IMR-90 (cell line): ENCODE results near the gene DNMT1. TPM values are rescaled to one million over a fixed set of nuclear protein-coding genes. Genes with fewer than 3 reads are reported as not detected.

ENCODE experiments used
- ATAC-seq: fragments of 200-7000 bp; cut with Tn5 transposase; 2 replicates; pipeline ENCODE4 v1.9.1; 2020; ENCODE audit warnings: low read depth, mild to moderate bottlenecking, moderate library complexity
- BruUV-seq: library from RNA; stranded (reverse); fragments of 400-500 nt; replicated peaks from 2 replicates; lab custom pipeline; 2021; lab: Mats Ljungman, UMichigan
- CTCF ChIA-PET: fragments of 300-600 bp; formaldehyde crosslinking; extraction: SDS; loops from one replicate; lab custom pipeline; 2021; ENCODE audit warnings: antibody characterized with exemption; lab: Yijun Ruan, JAX
- POLR2A ChIA-PET: fragments of 300-600 bp; sonication (Branson Sonifier 250); formaldehyde crosslinking; loops from one replicate; lab custom pipeline; 2022; ENCODE audit warnings: antibody characterized with exemption; ENCODE audit not compliant: unreplicated experiment; lab: Charles Lee
- DNase-seq: peaks from one replicate; pipeline ENCODE4 v3.0.0; 2013
- H2AFZ ChIP-seq: replicated peaks from 2 replicates; pipeline ENCODE3; 2013; ENCODE audit warnings: low read length, mild to moderate bottlenecking; ENCODE audit not compliant: poor library complexity
- H2AK5ac ChIP-seq: 2 replicates; pipeline ENCODE4 v1.6.1; 2013; ENCODE audit warnings: low read depth, low read length, inconsistent platforms
- H2AK9ac ChIP-seq: replicated peaks from 2 replicates; pipeline ENCODE3; 2013; ENCODE audit warnings: mild to moderate bottlenecking, low read depth, low read length, moderate library complexity; ENCODE audit not compliant: poor library complexity
- H2BK120ac ChIP-seq: 2 replicates; pipeline ENCODE4 v1.6.1; 2013; ENCODE audit warnings: low read depth, low read length, inconsistent platforms
- H2BK15ac ChIP-seq: 3 replicates; pipeline ENCODE4 v1.6.1; 2013; ENCODE audit warnings: low read depth, low read length, inconsistent platforms
- H2BK20ac ChIP-seq: 2 replicates; pipeline ENCODE4 v1.6.1; 2013; ENCODE audit warnings: low read depth, mild to moderate bottlenecking, inconsistent platforms, low read length, moderate library complexity
- H2BK5ac ChIP-seq: 2 replicates; pipeline ENCODE4 v1.6.1; 2013; ENCODE audit warnings: mild to moderate bottlenecking, low read depth, low read length, inconsistent platforms; ENCODE audit not compliant: poor library complexity, severe bottlenecking
- H3K14ac ChIP-seq: replicated peaks from 2 replicates; pipeline ENCODE4 v1.6.1; 2013; ENCODE audit warnings: low read depth, low read length, inconsistent platforms
- H3K18ac ChIP-seq: 2 replicates; pipeline ENCODE4 v1.6.1; 2013; ENCODE audit warnings: low read depth, low read length, control low read depth
- H3K23ac ChIP-seq: 2 replicates; pipeline ENCODE4 v1.6.1; 2013; ENCODE audit warnings: low read depth, low read length, inconsistent platforms
- H3K27ac ChIP-seq: 2 replicates; pipeline ENCODE4 v1.5.1; 2013; ENCODE audit warnings: mild to moderate bottlenecking, control low read depth, low read length; ENCODE audit not compliant: insufficient read depth
- H3K27me3 ChIP-seq: 2 replicates; pipeline ENCODE4 v1.6.1; 2013; ENCODE audit warnings: low read length; ENCODE audit not compliant: control insufficient read depth, insufficient read depth
- H3K36me3 ChIP-seq: 2 replicates; pipeline ENCODE4 v1.6.1; 2013; ENCODE audit warnings: low read length, mixed read lengths; ENCODE audit not compliant: control insufficient read depth, insufficient read depth
- H3K4ac ChIP-seq: 2 replicates; pipeline ENCODE4 v1.6.1; 2013; ENCODE audit warnings: low read depth, low read length, inconsistent platforms
- H3K4me1 ChIP-seq: 2 replicates; pipeline ENCODE4 v1.6.1; 2013; ENCODE audit warnings: low read length, mixed read lengths; ENCODE audit not compliant: control insufficient read depth, insufficient read depth
- H3K4me2 ChIP-seq: 2 replicates; pipeline ENCODE4 v1.6.1; 2013; ENCODE audit warnings: low read depth, mild to moderate bottlenecking, control low read depth, low read length, moderate library complexity
- H3K4me3 ChIP-seq: 2 replicates; pipeline ENCODE4 v1.5.1; 2013; ENCODE audit warnings: low read depth, mild to moderate bottlenecking, control low read depth, low read length, moderate library complexity; ENCODE audit not compliant: insufficient read depth
- H3K56ac ChIP-seq: 2 replicates; pipeline ENCODE4 v1.6.1; 2013; ENCODE audit warnings: low read length, inconsistent platforms; ENCODE audit not compliant: insufficient read depth; ENCODE audit errors: extremely low read depth
- H3K79me1 ChIP-seq, 2 experiments: 2 replicates each; pipeline ENCODE4 v1.6.1; 2013; ENCODE audit warnings: low read length in 2 of 2, inconsistent platforms in 1 of 2, low read depth in 1 of 2
- H3K9ac ChIP-seq: 2 replicates; pipeline ENCODE4 v1.6.1; 2013; ENCODE audit warnings: low read depth, low read length, control low read depth
- H3K9me1 ChIP-seq: 2 replicates; pipeline ENCODE4 v1.6.1; 2013; ENCODE audit warnings: low read length, inconsistent platforms; ENCODE audit not compliant: insufficient read depth
- H3K9me3 ChIP-seq: 2 replicates; pipeline ENCODE4 v1.6.1; 2013; ENCODE audit warnings: low read length; ENCODE audit not compliant: control insufficient read depth, insufficient read depth
- H4K20me1 ChIP-seq: 2 replicates; pipeline ENCODE4 v1.6.1; 2013; ENCODE audit warnings: low read length, inconsistent platforms; ENCODE audit not compliant: insufficient read depth
- H4K5ac ChIP-seq: 2 replicates; pipeline ENCODE4 v1.6.1; 2013; ENCODE audit warnings: mild to moderate bottlenecking, low read depth, low read length, control low read depth
- H4K8ac ChIP-seq, 2 experiments: 2 replicates each; pipeline ENCODE4 v1.6.1; 2013; ENCODE audit warnings: low read depth in 2 of 2, low read length in 2 of 2, control low read depth in 1 of 2, inconsistent platforms in 1 of 2
- H4K91ac ChIP-seq: 2 replicates; pipeline ENCODE4 v1.6.1; 2013; ENCODE audit warnings: low read depth, low read length, inconsistent platforms; ENCODE audit not compliant: insufficient read depth
- BHLHE40 ChIP-seq: fragments of 150-350 bp; IDR thresholded peaks from 2 replicates; pipeline ENCODE4 v1.6.1; 2016; ENCODE audit warnings: mild to moderate bottlenecking, low read depth, low read length
- CEBPB ChIP-seq: IDR thresholded peaks from 2 replicates; pipeline ENCODE4 v1.6.1; 2012; ENCODE audit warnings: low read depth, low read length, improper control_type of control experiment
- CTCF ChIP-seq: conservative IDR thresholded peaks from 2 replicates; pipeline ENCODE4 v1.5.1; 2012; ENCODE audit warnings: mild to moderate bottlenecking, low read depth, low read length, improper control_type of control experiment
- ELK1 ChIP-seq: fragments of 150-350 bp; IDR thresholded peaks from 2 replicates; pipeline ENCODE4 v1.6.1; 2016; ENCODE audit warnings: low read depth, mild to moderate bottlenecking, low read length, moderate library complexity, borderline replicate concordance
- FOS ChIP-seq: fragments of 150-350 bp; IDR thresholded peaks from 2 replicates; pipeline ENCODE4 v1.6.1; 2016; ENCODE audit warnings: low read depth, low read length
- MAZ ChIP-seq: IDR thresholded peaks from 2 replicates; pipeline ENCODE4 v1.6.1; 2012; ENCODE audit warnings: low read depth, mild to moderate bottlenecking, low read length, improper control_type of control experiment, moderate library complexity, borderline replicate concordance
- MXI1 ChIP-seq: IDR thresholded peaks from 2 replicates; pipeline ENCODE4 v1.6.1; 2012; ENCODE audit warnings: low read depth, mild to moderate bottlenecking, low read length, moderate library complexity, borderline replicate concordance
- NFE2L2 ChIP-seq: fragments of 150-350 bp; IDR thresholded peaks from 2 replicates; pipeline ENCODE4 v1.6.1; 2016; ENCODE audit warnings: low read depth, mild to moderate bottlenecking, low read length
- POLR2A ChIP-seq: IDR thresholded peaks from 2 replicates; pipeline ENCODE4 v1.6.1; 2012; ENCODE audit warnings: mild to moderate bottlenecking, low read depth, low read length
- RAD21 ChIP-seq: IDR thresholded peaks from 2 replicates; pipeline ENCODE4 v1.6.1; 2012; ENCODE audit warnings: low read length, improper control_type of control experiment
- RCOR1 ChIP-seq: IDR thresholded peaks from 2 replicates; pipeline ENCODE4 v1.6.1; 2012; ENCODE audit warnings: mild to moderate bottlenecking, low read length, improper control_type of control experiment; ENCODE audit not compliant: insufficient replicate concordance
- RFX5 ChIP-seq: IDR thresholded peaks from 2 replicates; pipeline ENCODE4 v1.8.0; 2012; ENCODE audit warnings: low read depth, mild to moderate bottlenecking, low read length, moderate library complexity
- SMC3 ChIP-seq: fragments of 150-350 bp; IDR thresholded peaks from 2 replicates; pipeline ENCODE4 v1.6.1; 2016; ENCODE audit warnings: low read depth, mild to moderate bottlenecking, antibody characterized with exemption, low read length, moderate library complexity
- USF2 ChIP-seq: fragments of 150-350 bp; IDR thresholded peaks from 2 replicates; pipeline ENCODE4 v1.6.1; 2017; ENCODE audit warnings: mild to moderate bottlenecking, antibody characterized with exemption, low read length, low read depth
- WGBS, 2 experiments: methylation state at CpG; one replicate each; pipeline versions ENCODE4 v1.1.5 to v1.1.7; 2013; ENCODE audit warnings: missing lambda C conversion rate in 2 of 2; ENCODE audit not compliant: insufficient read length in 1 of 2; ENCODE audit errors: extremely low coverage in 2 of 2; 5-methylcytosine and 5-hydroxymethylcytosine counted together
- dilution Hi-C: fragments of 300-500 bp; cut with HindIII; formaldehyde crosslinking; loops from one replicate; pipeline ENCODE4 v1.14.3; 2018; ENCODE audit warnings: low sequenced_read_pairs; ENCODE audit not compliant: unreplicated experiment
- in situ Hi-C: fragments of 300-500 bp; cut with MboI; formaldehyde crosslinking; loops from 3 replicates; pipeline ENCODE4 v1.14.3; 2019; ENCODE audit warnings: low sequenced_read_pairs, inconsistent platforms, mixed read lengths
- intact Hi-C: fragments of 100-400 bp; cut with micrococcal nuclease; formaldehyde crosslinking; loops from 2 replicates; pipeline ENCODE4 v1.10.0; 2022
- polyA plus RNA-seq, 3 experiments: library from polyadenylated mRNA; depleted of rRNA; stranded (reverse); fragments of >200 nt; gene quantifications; 2 replicates each; pipeline ENCODE4 v1.2.3, GENCODE V29; 2012; ENCODE audit warnings: low replicate concordance in 1 of 3
- total RNA-seq: library from RNA; depleted of rRNA; stranded (reverse); fragments of >200 nt; gene quantifications from 2 replicates; pipeline ENCODE4 v1.2.3, GENCODE V29; 2012

The DNMT1 gene
- total and polyA plus RNA-seq, 2 of the 4 experiments (the other 2 are of a cell fraction): 26.2 to 83.6 TPM

GRCh38 chr19:10146142-10146541 is 48.6 kb downstream of the DNMT1 start:
- in situ Hi-C loops: no loop called here
- H3K18ac ChIP-seq: no peak overlapping the region

More at GRCh38 chr19:10146142-10146541, 48.6 kb downstream of the DNMT1 start:
- no peak overlapping the region for H2BK15ac ChIP-seq
- no peak overlapping the region for H3K27ac ChIP-seq
- POLR2A ChIA-PET: no interaction called here
- H2BK120ac ChIP-seq: no peak overlapping the region
- TF ChIP-seq FOS: no peak
- TF ChIP-seq RFX5: no peak
- TF ChIP-seq BHLHE40: no peak
- no peak for TF ChIP-seq SMC3
- no peak for TF ChIP-seq MXI1
- TF ChIP-seq CEBPB: no peak
- TF ChIP-seq NFE2L2: no peak
- TF ChIP-seq USF2: no peak
- TF ChIP-seq CTCF: no peak
- no peak for TF ChIP-seq RAD21
- no peak for TF ChIP-seq RCOR1
- TF ChIP-seq MAZ: no peak
- TF ChIP-seq ELK1: no peak
- TF ChIP-seq POLR2A: no peak
- peaks cover 4% of the 10 kb centered on the region; the same call in 1 of the 2 replicates for H4K20me1 ChIP-seq
- peaks cover 20 to 25% of the 10 kb centered on the region in 2 experiments for H3K79me1 ChIP-seq
- no peaks in the 10 kb centered on the region for H3K9me3 ChIP-seq
- no peak overlapping the region for H3K4ac ChIP-seq
- ATAC-seq (no peak), DNase-seq (no peak)
- intact Hi-C loops: no loop called here
- H2AK5ac ChIP-seq: no peak overlapping the region
- H3K4me1 ChIP-seq: no peaks in the 10 kb centered on the region
- H2AFZ ChIP-seq: no peak overlapping the region
- H2AK9ac ChIP-seq: no peak overlapping the region
- 91% methylated on average over 11 of the region's 14 CpGs; no CpG with 5 or more reads in 1 of the 2 experiments for WGBS, 2 experiments
- no peak overlapping the region for H3K56ac ChIP-seq
- H3K14ac ChIP-seq: no peak overlapping the region
- CTCF ChIA-PET: no interaction called here
- peaks cover 76% of the 10 kb centered on the region for H3K36me3 ChIP-seq
- no peak overlapping the region for H3K4me3 ChIP-seq
- H4K91ac ChIP-seq: no peak overlapping the region
- H3K27me3 ChIP-seq: no peaks in the 10 kb centered on the region
- no peak overlapping the region for H4K8ac ChIP-seq
- H4K5ac ChIP-seq: no peak overlapping the region
- BruUV-seq: no TSS peak
- no peak overlapping the region for H3K9ac ChIP-seq
- H2BK20ac ChIP-seq: no peak overlapping the region
- H3K23ac ChIP-seq: no peak overlapping the region
- dilution Hi-C loops: no loop called here
- H2BK5ac ChIP-seq: no peak overlapping the region
- H3K4me2 ChIP-seq: no peak overlapping the region
- H3K9me1 ChIP-seq: no peaks in the 10 kb centered on the region
